H9 (cell line): ENCODE data around the gene NCBP1. TPM values are rescaled to one million over a fixed set of nuclear protein-coding genes. Genes with fewer than 3 reads are reported as not detected.

Experiments
- DNase-seq: peaks from one replicate; pipeline ENCODE4 v3.0.0-alpha.2; 2017
- H2AFZ ChIP-seq: one replicate; pipeline ENCODE4 v1.6.1; 2013; ENCODE audit warnings: mild to moderate bottlenecking, low read length, control low read depth, moderate library complexity
- H2AK5ac ChIP-seq: 2 replicates; pipeline ENCODE4 v1.6.1; 2013; ENCODE audit warnings: low read length, control low read depth, mixed read lengths; ENCODE audit not compliant: insufficient read length
- H2BK120ac ChIP-seq: one replicate; pipeline ENCODE4 v1.6.1; 2013; ENCODE audit warnings: low read depth, mild to moderate bottlenecking, low read length, control low read depth, inconsistent platforms; ENCODE audit not compliant: poor library complexity, severe bottlenecking
- H2BK12ac ChIP-seq: 2 replicates; pipeline ENCODE4 v1.6.1; 2013; ENCODE audit warnings: low read length, control low read depth, mixed read lengths, low read depth; ENCODE audit not compliant: insufficient read length
- H2BK15ac ChIP-seq: 2 replicates; pipeline ENCODE4 v1.6.1; 2013; ENCODE audit warnings: low read depth, low read length, control low read depth
- H2BK20ac ChIP-seq: one replicate; pipeline ENCODE4 v1.6.1; 2013; ENCODE audit warnings: low read depth, mild to moderate bottlenecking, low read length, control low read depth, inconsistent platforms; ENCODE audit not compliant: poor library complexity, severe bottlenecking
- H2BK5ac ChIP-seq: 2 replicates; pipeline ENCODE4 v1.6.1; 2013; ENCODE audit warnings: low read length, control low read depth, mixed read lengths; ENCODE audit not compliant: insufficient read length
- H3K14ac ChIP-seq: 2 replicates; pipeline ENCODE4 v1.6.1; 2013; ENCODE audit warnings: low read length, control low read depth; ENCODE audit not compliant: insufficient read depth
- H3K18ac ChIP-seq: 2 replicates; pipeline ENCODE4 v1.6.1; 2013; ENCODE audit warnings: low read depth, mild to moderate bottlenecking, mixed read lengths, low read length, control low read depth; ENCODE audit not compliant: insufficient read length
- H3K23ac ChIP-seq: 2 replicates; pipeline ENCODE4 v1.6.1; 2013; ENCODE audit warnings: low read length, control low read depth, mixed read lengths, low read depth; ENCODE audit not compliant: insufficient read length
- H3K23me2 ChIP-seq: 2 replicates; pipeline ENCODE4 v1.6.1; 2013; ENCODE audit warnings: low read depth, mild to moderate bottlenecking, mixed read lengths, low read length, control low read depth; ENCODE audit not compliant: insufficient read length, poor library complexity, severe bottlenecking
- H3K27ac ChIP-seq: 2 replicates; pipeline ENCODE4 v1.5.1; 2013; ENCODE audit warnings: low read length, control low read depth, mixed read lengths, low read depth; ENCODE audit not compliant: insufficient read length
- H3K27me3 ChIP-seq: 2 replicates; pipeline ENCODE4 v1.6.1; 2013; ENCODE audit warnings: low read length, control low read depth, inconsistent platforms; ENCODE audit not compliant: insufficient read depth
- H3K4ac ChIP-seq: 2 replicates; pipeline ENCODE4 v1.6.1; 2013; ENCODE audit warnings: low read depth, mild to moderate bottlenecking, control low read depth, inconsistent platforms, low read length, moderate library complexity
- H3K4me1 ChIP-seq: 2 replicates; pipeline ENCODE4 v1.6.1; 2013; ENCODE audit warnings: low read length, control low read depth, inconsistent platforms; ENCODE audit not compliant: insufficient read depth
- H3K4me2 ChIP-seq: 2 replicates; pipeline ENCODE4 v1.6.1; 2013; ENCODE audit warnings: low read length, control low read depth, mixed read lengths; ENCODE audit not compliant: insufficient read length, insufficient read depth
- H3K56ac ChIP-seq: 2 replicates; pipeline ENCODE4 v1.6.1; 2013; ENCODE audit warnings: low read depth, mild to moderate bottlenecking, mixed read lengths, low read length, control low read depth; ENCODE audit not compliant: insufficient read length
- H3K79me1 ChIP-seq: 2 replicates; pipeline ENCODE4 v1.6.1; 2013; ENCODE audit warnings: low read depth, mild to moderate bottlenecking, moderate library complexity, low read length, control low read depth, inconsistent platforms; ENCODE audit not compliant: insufficient read depth, poor library complexity, severe bottlenecking
- H3K79me2 ChIP-seq: 2 replicates; pipeline ENCODE4 v1.6.1; 2013; ENCODE audit warnings: low read length, control low read depth, inconsistent platforms; ENCODE audit not compliant: insufficient read depth
- H3K9ac ChIP-seq: 2 replicates; pipeline ENCODE4 v1.6.1; 2013; ENCODE audit warnings: low read length, control low read depth, mixed read lengths; ENCODE audit not compliant: insufficient read length; ENCODE audit errors: extremely low read depth
- H3K9me3 ChIP-seq: one replicate; pipeline ENCODE4 v1.6.1; 2013; ENCODE audit warnings: low read depth, low read length, inconsistent platforms; ENCODE audit not compliant: control insufficient read depth
- H3T11ph ChIP-seq: one replicate; pipeline ENCODE4 v1.6.1; 2013; ENCODE audit warnings: mild to moderate bottlenecking, low read length, control low read depth, inconsistent platforms
- H4K20me1 ChIP-seq: one replicate; pipeline ENCODE4 v1.6.1; 2013; ENCODE audit not compliant: control insufficient read depth, insufficient read length, insufficient read depth
- H4K5ac ChIP-seq: 2 replicates; pipeline ENCODE4 v1.6.1; 2013; ENCODE audit warnings: low read depth, mild to moderate bottlenecking, mixed read lengths, low read length, control low read depth; ENCODE audit not compliant: insufficient read length
- H4K8ac ChIP-seq: replicated peaks from 2 replicates; pipeline ENCODE4 v1.6.1; 2013; ENCODE audit warnings: low read length, control low read depth, mixed read lengths, low read depth; ENCODE audit not compliant: insufficient read length
- H4K91ac ChIP-seq: 2 replicates; pipeline ENCODE4 v1.6.1; 2013; ENCODE audit warnings: low read depth, mild to moderate bottlenecking, moderate library complexity, mixed read lengths, low read length, control low read depth; ENCODE audit not compliant: insufficient read length
- H3K27ac Mint-ChIP-seq, 3 experiments: 2 replicates in 2 of 3; 3 replicates in 1 of 3; pipeline ENCODE4 v1.8.0; 2020 to 2021; ENCODE audit warnings: mixed read lengths in 3 of 3, mild to moderate bottlenecking in 1 of 3, moderate library complexity in 1 of 3
- H3K27me3 Mint-ChIP-seq: 2 replicates; pipeline ENCODE4 v1.8.0; 2021; ENCODE audit warnings: low read depth, mild to moderate bottlenecking, moderate library complexity, mixed read lengths
- H3K36me3 Mint-ChIP-seq, 3 experiments: 2 replicates in 2 of 3; 3 replicates in 1 of 3; pipeline ENCODE4 v1.8.0; 2020 to 2021; ENCODE audit warnings: low read depth in 3 of 3, mixed read lengths in 3 of 3; ENCODE audit not compliant: insufficient read depth in 1 of 3
- H3K4me1 Mint-ChIP-seq, 2 experiments: 2 replicates each; pipeline ENCODE4 v1.8.0; 2020; ENCODE audit warnings: mixed read lengths in 2 of 2
- H3K4me3 Mint-ChIP-seq, 2 experiments: 2 replicates in 1 of 2; 3 replicates in 1 of 2; pipeline ENCODE4 v1.8.0; 2020 to 2021; ENCODE audit warnings: mild to moderate bottlenecking in 2 of 2, mixed read lengths in 2 of 2, moderate library complexity in 1 of 2
- H3K9me3 Mint-ChIP-seq, 2 experiments: 2 replicates in 1 of 2; 3 replicates in 1 of 2; pipeline ENCODE4 v1.8.0; 2020; ENCODE audit warnings: mild to moderate bottlenecking in 2 of 2, mixed read lengths in 2 of 2, moderate library complexity in 1 of 2
- WGBS: extraction: QIAGEN DNeasy Blood & Tissue Kit; methylation state at CpG from one replicate; pipeline ENCODE4 v1.1.7; 2013; ENCODE audit warnings: missing lambda C conversion rate, low lambda C conversion rate, mixed read lengths; ENCODE audit not compliant: insufficient read length; ENCODE audit errors: extremely low coverage; 5-methylcytosine and 5-hydroxymethylcytosine counted together
- total RNA-seq: library from RNA; stranded (reverse); gene quantifications from 2 replicates; pipeline ENCODE4 v1.2.1, GENCODE V29; 2021
- TF ChIP-seq, protein P1 (sequence below): fragments of 200-600 bp; sonication (generic); conservative IDR thresholded peaks from 3 replicates; pipeline ENCODE4 v1.8.0; 2021; ENCODE audit warnings: antibody characterized with exemption, mild to moderate bottlenecking

The NCBP1 gene
- total RNA-seq, 1 experiment from 2014 or later = 55.7 TPM

DNA sequence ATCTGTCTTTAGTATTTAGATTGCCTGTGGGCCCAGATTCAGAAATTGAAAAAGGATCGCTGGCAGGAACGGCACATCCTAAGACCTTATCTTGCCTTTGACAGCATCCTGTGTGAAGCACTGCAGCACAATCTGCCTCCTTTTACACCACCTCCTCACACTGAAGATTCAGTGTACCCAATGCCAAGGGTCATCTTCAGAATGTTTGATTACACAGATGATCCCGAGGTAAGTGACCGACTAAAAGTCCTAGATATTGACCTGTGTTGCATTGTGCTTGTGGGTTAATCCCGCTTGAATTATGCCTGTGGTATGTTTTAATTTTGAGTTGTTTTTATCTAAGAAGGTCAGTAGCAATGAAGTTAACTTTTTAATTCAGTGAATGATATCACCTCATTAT lies 14.4 kb downstream of the NCBP1 start:
- H2BK5ac ChIP-seq = no peak overlapping the region
- Mint-ChIP-seq H3K4me1 (peaks cover 7 to 10% of the 10 kb centered on the region in 2 experiments), H3K9me3 (no peaks in the 10 kb centered on the region), H3K27me3 (no peaks in the 10 kb centered on the region), H3K27ac (no peak overlapping the region), H3K4me3 (no peak overlapping the region), H3K36me3 (peaks cover 25 to 67% (median 40%) of the 10 kb centered on the region in 3 experiments; a peak in 6 of 7 replicates)
- no peak overlapping the region for H2AFZ ChIP-seq
- H3K27ac ChIP-seq = no peak overlapping the region
- H3K23me2 ChIP-seq = no peaks in the 10 kb centered on the region
- no peak overlapping the region for H4K8ac ChIP-seq
- no peaks in the 10 kb centered on the region for H3K79me2 ChIP-seq
- no peak overlapping the region for H3K14ac ChIP-seq
- no peak overlapping the region for H2BK15ac ChIP-seq
- H4K91ac ChIP-seq = no peak overlapping the region
- H3K27me3 ChIP-seq = no peaks in the 10 kb centered on the region
- WGBS = no CpG with 5 or more reads among the region's 5 CpGs
- no peak overlapping the region for H2BK12ac ChIP-seq
- H3K56ac ChIP-seq = no peak overlapping the region
- DNase-seq = no peak
- no peak overlapping the region for H2BK20ac ChIP-seq
- H3K9me3 ChIP-seq = no peaks in the 10 kb centered on the region
- no peak overlapping the region for H3K18ac ChIP-seq
- no peak overlapping the region for H2AK5ac ChIP-seq
- no peak overlapping the region for H3T11ph ChIP-seq
- no peak overlapping the region for H3K9ac ChIP-seq
- no peak overlapping the region for H3K4me2 ChIP-seq
- no peak overlapping the region for H4K5ac ChIP-seq
- TF ChIP-seq, protein P1, sequence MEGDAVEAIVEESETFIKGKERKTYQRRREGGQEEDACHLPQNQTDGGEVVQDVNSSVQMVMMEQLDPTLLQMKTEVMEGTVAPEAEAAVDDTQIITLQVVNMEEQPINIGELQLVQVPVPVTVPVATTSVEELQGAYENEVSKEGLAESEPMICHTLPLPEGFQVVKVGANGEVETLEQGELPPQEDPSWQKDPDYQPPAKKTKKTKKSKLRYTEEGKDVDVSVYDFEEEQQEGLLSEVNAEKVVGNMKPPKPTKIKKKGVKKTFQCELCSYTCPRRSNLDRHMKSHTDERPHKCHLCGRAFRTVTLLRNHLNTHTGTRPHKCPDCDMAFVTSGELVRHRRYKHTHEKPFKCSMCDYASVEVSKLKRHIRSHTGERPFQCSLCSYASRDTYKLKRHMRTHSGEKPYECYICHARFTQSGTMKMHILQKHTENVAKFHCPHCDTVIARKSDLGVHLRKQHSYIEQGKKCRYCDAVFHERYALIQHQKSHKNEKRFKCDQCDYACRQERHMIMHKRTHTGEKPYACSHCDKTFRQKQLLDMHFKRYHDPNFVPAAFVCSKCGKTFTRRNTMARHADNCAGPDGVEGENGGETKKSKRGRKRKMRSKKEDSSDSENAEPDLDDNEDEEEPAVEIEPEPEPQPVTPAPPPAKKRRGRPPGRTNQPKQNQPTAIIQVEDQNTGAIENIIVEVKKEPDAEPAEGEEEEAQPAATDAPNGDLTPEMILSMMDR = no peak
- no peaks in the 10 kb centered on the region for H4K20me1 ChIP-seq
- no peak overlapping the region for H3K4ac ChIP-seq
- no peak overlapping the region for H2BK120ac ChIP-seq
- no peaks in the 10 kb centered on the region for H3K79me1 ChIP-seq
- no peaks in the 10 kb centered on the region for H3K4me1 ChIP-seq
- no peak overlapping the region for H3K23ac ChIP-seq
